Activated CD4-positive, alpha-beta T cell treated with anti-CD3 and anti-CD28 coated beads, Interleukin-2, amount 50 U/mL, for 16 hours (primary cell): Measurements from ENCODE around the gene OMG.
"Not testable (repeated sequence)": the region's sequence is repeated elsewhere in the genome, so short reads cannot be mapped to it uniquely, and the experiment has no call there.

Experiments used
- DNase-seq: peaks from one replicate; pipeline ENCODE4 v3.0.0-alpha.2; 2020

Gene OMG, protein sequence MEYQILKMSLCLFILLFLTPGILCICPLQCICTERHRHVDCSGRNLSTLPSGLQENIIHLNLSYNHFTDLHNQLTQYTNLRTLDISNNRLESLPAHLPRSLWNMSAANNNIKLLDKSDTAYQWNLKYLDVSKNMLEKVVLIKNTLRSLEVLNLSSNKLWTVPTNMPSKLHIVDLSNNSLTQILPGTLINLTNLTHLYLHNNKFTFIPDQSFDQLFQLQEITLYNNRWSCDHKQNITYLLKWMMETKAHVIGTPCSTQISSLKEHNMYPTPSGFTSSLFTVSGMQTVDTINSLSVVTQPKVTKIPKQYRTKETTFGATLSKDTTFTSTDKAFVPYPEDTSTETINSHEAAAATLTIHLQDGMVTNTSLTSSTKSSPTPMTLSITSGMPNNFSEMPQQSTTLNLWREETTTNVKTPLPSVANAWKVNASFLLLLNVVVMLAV

GRCh38 chr17:31297090-31297489 is at the start of gene OMG:
Gene OMG (minus strand): TSS chr17:31297239. CDS start chr17:31296331, 908 bp downstream.
- no peak for DNase-seq

- not testable (repeated sequence) for DNase-seq
These were observed 48.2 kb upstream of the OMG start for GRCh38 chr17:31345191-31345747.

GRCh38 chr17:31339906-31340661 is 43.0 kb upstream of the OMG start:
- DNase-seq = no peak

DNA sequence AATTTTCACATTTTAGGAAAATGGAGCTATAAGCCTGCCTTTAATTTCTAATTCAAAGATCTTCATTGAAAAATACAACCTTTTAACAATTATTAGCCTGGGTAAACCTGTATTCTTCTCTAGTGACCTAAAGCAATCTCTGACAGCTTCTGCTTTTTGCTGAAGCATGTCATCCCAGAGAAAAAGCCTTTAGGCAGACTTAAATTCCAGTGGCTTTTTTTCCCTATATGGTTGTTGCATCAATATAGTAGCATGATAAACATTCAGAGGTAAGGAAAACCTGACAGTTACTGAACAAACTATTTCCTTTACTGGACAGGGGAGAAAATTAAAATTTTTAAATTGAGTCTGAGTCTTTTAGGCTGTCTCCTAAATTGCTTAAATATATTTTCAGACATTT is 32.2 kb upstream of the OMG start:
- no peak for DNase-seq

DNA sequence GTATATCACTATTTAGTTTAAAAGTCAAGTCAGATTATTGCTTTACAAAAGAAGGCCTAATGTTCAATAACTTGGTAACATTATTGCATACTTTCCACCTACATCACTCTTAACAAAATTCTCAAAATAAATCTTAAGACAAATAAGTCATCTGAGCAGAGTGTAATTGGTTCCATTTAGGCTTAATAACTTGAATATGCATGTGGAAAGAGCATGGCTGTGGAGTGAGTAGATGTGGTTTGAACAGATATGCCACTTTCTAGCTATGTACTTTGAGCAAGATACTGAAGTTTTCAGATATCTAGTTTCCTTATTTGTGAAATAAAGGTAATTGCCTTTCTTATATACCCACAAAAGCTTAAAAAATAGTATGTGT is 31.1 kb upstream of the OMG start:
- no peak for DNase-seq

DNA sequence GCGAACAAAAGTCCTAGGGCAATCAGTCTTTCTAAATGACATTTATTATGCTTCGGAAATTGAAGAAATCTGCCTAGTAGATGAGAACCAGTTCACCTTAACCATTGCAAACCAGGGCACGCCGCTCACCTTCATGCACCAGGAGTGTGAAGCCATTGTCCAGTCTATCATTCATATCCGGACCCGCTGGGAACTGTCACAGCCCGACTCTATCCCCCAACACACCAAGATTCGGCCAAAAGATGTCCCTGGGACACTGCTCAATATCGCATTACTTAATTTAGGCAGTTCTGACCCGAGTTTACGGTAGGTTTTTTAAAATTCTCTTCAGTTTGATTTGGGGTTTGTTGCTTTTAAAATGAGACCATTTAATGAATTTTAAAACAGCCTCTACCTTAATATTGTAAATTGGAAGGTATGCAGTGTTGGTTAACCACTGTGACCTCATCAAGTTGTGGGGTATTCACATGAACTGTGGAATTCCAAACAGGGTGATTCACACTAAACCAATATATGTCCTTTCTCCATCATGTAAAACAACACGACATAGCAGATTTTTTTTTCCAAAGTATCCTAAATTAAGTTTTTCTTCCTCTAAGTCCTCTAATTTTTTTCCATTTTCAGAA is 30.6 kb upstream of the OMG start:
- no peak for DNase-seq

- no peak for DNase-seq
These were observed 26.5 kb upstream of the OMG start for GRCh38 chr17:31323551-31323950.

DNA sequence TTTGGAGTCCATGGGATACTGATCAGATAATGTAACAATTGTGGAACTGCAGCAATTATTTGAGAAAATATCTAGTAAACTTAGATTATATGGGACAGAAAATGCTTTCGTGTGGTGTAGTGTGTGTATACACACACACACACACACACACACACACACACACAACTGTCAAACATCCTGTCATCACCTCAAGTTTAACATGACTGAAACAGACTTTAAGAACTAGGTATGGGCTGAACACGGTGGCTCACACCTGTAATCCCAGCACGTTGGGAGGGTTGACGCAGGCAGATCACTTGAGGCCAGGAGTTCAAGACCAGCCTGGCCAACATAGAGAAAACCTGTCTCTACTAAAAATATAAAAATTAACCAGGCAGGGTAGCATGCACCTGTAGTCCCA is 24.9 kb upstream of the OMG start:
- no peak for DNase-seq

DNA sequence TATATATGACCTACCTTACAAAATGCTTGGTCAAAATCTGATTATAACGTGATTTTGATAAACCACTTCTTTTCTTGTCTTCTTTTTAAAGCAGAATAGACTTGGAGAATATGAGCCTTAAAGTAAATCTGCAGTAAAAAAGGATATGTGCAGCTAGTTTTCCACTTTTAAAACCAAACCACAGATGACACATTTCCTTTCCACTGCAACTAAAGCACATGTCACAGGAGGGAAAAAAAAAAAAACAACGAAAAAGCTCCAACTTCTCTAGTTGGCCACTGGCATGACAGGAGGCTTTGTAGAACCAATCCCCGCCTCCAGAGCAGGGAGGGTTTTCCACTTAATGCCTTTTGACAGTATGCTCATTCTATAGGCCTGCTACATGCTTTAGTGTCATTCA is 24.4 kb upstream of the OMG start, which contains the start of gene EVI2A:
EVI2A (minus strand) TSS at position 142 of the 400 bp plus-strand sequence. CDS start 2,609 bp downstream, outside the sequence.
- DNase-seq = peak; percentile 89

DNA sequence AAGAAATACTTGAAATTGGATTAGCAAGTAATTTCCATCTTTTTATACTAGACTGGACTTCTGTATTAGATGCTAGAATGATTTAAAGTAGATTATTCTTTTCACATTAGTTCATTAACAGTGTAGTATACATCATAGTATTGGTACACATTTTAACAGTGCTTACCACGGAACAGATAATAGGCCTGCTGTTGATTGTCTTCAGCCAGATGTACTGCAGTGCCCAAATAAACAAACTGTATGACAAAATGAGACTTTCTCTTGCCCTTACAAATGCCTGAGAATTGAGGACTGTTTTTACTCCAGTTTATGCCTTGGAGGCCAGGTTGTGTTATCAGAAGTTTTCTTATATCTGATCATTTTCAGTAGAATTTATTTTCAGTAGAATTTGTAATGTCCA is 23.8 kb upstream of the OMG start:
- DNase-seq = no peak

GRCh38 chr17:31320241-31320640 is 23.2 kb upstream of the OMG start:
- no peak for DNase-seq

DNA sequence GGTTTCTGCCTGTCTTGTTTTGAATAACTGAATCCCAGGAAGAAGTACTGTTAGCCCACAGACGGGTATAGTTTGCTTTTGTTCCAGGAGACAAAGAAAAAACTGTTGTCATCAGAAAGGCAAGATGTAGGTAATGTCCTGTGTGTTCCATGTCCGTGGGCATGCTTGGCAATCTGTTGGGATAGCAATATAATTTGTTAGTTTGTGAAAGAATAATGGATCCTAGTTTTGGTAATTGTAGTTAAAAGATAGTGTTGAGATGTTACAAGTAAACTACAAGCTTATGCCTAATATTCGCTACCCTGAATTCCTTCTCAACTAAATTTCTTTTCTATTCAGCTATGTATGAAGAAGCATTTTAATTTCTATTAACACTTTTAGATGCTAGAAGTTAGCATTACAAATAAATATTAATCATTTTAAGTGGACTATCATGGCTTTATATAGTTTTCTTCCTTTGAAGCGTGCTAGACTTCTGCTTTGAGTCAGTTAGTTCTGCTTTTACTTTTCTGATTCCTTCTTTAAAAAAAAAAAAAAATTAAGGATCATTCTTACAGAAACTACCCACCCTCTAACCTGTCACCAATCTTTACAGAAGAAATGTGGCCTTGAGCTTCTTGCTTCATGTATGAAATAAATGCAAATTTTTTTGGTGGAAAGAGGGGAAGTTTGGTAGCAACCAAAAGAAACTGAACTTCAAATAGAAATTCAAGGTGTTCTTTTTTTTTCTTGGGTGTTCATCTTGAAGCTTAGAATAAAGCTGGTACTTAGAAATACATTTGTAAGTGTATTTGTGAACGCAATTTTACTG is 22.0 kb upstream of the OMG start:
- peak; percentile 59 for DNase-seq

DNA sequence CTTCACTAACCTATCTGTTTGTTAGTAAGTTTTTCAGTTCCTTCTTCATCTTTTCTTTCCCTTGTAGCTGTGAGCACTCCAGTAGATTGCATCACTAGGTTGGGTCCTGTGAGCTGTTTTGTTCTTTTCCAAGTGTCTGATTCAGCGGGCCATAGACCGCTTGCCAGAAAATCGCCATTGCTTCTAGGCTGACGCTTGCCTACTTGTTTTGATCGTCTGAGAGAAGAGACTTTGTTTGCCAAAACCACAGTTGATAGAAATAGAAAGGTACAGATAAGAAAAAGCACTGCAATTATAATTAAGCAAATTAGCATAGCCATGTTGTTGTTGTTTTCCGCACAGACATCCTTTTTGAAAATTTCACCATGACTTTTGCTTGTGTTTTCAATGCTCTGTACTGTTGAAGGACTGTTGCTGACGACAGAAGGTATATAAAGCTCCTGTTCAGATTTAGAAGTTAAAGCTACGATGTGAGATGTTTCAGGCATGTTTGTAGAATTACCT is 21.3 kb upstream of the OMG start:
- DNase-seq = peak; percentile 80

GRCh38 chr17:31314782-31315100 is 17.7 kb upstream of the OMG start:
- no peak for DNase-seq

- DNase-seq = peak; percentile 73
These were observed 17.1 kb upstream of the OMG start, which contains the start of gene EVI2B for GRCh38 chr17:31313982-31314781. Gene EVI2B (minus strand): TSS chr17:31314054. CDS start chr17:31305609, 8,445 bp downstream.

DNA sequence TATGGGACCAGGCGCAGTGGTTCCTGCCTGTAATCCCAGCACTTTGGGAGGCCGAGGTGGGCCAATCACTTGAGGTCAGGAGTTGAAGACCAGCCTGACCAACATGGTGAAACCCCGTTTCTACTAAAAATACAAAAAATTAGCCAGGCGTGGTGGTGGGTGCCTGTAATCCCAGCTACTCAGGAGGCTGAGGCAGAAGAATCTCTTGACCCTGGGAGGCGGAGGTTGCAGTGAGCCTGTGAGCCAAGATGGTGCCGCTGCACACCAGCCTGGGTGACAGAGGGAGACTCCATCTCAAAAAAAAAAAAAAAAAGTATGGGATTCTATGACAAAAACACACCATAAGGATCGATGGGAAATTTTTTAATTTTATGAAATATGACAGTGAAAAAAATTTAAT is 15.2 kb upstream of the OMG start:
- DNase-seq = not testable (repeated sequence)

DNA sequence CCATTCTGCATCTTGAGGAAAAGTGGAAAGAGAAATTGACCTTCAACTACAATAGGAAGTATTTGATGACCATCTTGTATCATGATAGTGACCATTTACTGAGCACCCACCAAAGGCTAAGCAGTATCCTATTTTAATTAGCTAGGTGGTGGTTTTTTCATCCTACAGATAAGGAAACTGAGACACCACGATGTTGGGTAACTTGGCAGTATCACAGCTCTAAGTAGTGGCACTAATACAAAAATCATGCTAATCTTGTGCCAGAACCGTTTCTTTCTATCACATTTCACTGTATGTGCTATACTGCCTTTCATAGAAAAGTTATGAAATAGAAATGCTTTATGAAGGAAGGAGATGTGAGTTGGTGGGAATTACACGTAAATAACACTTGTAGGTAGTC is 14.5 kb upstream of the OMG start:
- DNase-seq = no peak

GRCh38 chr17:31310886-31311285 is 13.8 kb upstream of the OMG start:
- DNase-seq = peak; percentile 38

DNA sequence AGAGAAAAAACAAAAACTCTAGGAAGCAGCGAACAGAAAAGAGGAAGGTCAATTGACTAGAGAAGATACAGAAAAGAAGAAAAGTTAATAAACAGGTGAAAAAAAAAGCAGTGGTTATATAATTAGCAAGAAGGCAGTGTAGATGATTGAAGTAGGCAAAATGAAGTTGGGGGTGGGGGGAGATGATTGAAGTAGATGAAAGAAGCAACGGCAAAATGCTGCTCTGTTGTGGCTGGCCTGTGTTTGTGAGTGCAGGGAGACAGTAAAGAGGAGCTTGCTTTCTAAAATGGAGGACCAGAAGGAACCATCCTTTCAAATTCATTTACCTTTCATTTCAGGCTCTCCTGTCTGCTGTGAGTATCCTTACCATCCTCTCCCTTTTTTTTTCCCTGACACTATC is 13.2 kb upstream of the OMG start:
- peak; percentile 49 for DNase-seq

DNA sequence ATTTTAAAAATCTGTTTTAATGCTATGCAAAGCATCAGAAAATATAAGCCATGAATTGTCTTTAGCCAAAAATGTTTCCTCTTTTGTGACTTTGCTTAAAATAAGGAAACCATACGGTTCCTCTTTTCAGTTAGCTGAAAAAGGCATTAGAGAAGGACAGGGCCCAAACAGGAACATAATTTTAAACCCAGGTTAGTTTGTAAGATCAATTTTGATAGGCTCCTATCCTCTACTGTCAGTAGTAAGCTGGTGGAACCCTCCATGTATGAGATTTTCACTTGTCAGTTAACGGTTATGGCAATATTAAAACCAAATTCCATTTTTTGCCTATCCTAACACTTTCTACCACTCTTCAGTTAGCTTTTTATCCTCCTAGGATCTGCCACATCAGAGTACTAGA is 12.5 kb upstream of the OMG start:
- no peak for DNase-seq
